Nucleus accumbens (tissue), 56 donors: ENCODE data around the gene KRT71.
"Not testable (repeated sequence)": the region's sequence is repeated elsewhere in the genome, so short reads cannot be mapped to it uniquely, and the experiment has no call there.

Experiments
- DNase-seq, 56 donors: peaks; one replicate each; lab custom pipeline; 2025; lab: John Stamatoyannopoulos, UW

Gene KRT71

GRCh38 chr12:52552681-52553195 is at the start of gene KRT71:
TSS of gene KRT71 (minus strand) at chr12:52553145. CDS start at chr12:52553077, 68 bp downstream.
- DNase-seq, result no peak

GRCh38 chr12:52602552-52602951 is 49.6 kb upstream of the KRT71 start:
- DNase-seq, result no peak

GRCh38 chr12:52601671-52602070 is 48.7 kb upstream of the KRT71 start:
- DNase-seq, result no peak

- DNase-seq, result no peak
Observed at GRCh38 chr12:52600941-52601481, 48.1 kb upstream of the KRT71 start, which contains the start of gene KRT72. TSS of gene KRT72 (minus strand) at chr12:52601463. CDS start at chr12:52601452, 11 bp downstream.

GRCh38 chr12:52600475-52600874 is 47.5 kb upstream of the KRT71 start:
- no peak for DNase-seq

GRCh38 chr12:52600071-52600470 is 47.1 kb upstream of the KRT71 start:
- DNase-seq, result no peak

GRCh38 chr12:52598966-52599365 is 46.0 kb upstream of the KRT71 start:
- DNase-seq, result no peak

GRCh38 chr12:52594237-52594636 is 41.3 kb upstream of the KRT71 start:
- not testable (repeated sequence) for DNase-seq

GRCh38 chr12:52591521-52591920 is 38.6 kb upstream of the KRT71 start:
- no peak for DNase-seq

GRCh38 chr12:52590021-52590420 is 37.1 kb upstream of the KRT71 start:
- no peak for DNase-seq

GRCh38 chr12:52587563-52587962 is 34.6 kb upstream of the KRT71 start:
- no peak for DNase-seq

- no peak for DNase-seq
Observed at GRCh38 chr12:52585946-52586345, 33.0 kb upstream of the KRT71 start.

GRCh38 chr12:52585066-52585465 is 32.1 kb upstream of the KRT71 start:
- DNase-seq, result no peak

- DNase-seq, result no peak
Observed at GRCh38 chr12:52584156-52584682, 31.3 kb upstream of the KRT71 start.

GRCh38 chr12:52582971-52583456 is 30.1 kb upstream of the KRT71 start:
- peak in 39 of 56 donors; percentile 3 to 72 (median 21) for DNase-seq

- no peak for DNase-seq
Observed at GRCh38 chr12:52582486-52582885, 29.5 kb upstream of the KRT71 start.

GRCh38 chr12:52581481-52581880 is 28.5 kb upstream of the KRT71 start:
- DNase-seq, result no peak

GRCh38 chr12:52581066-52581465 is 28.1 kb upstream of the KRT71 start:
- DNase-seq, result no peak

- DNase-seq, result no peak
Observed at GRCh38 chr12:52580496-52580895, 27.6 kb upstream of the KRT71 start.

- DNase-seq, result no peak
Observed at GRCh38 chr12:52579468-52580465, 26.8 kb upstream of the KRT71 start.

GRCh38 chr12:52578469-52578868 is 25.5 kb upstream of the KRT71 start:
- no peak for DNase-seq
